CD4-positive, alpha-beta T cell treated with Interleukin-12 subunit alpha and Interleukin-12 subunit beta, for 1 hour (primary cell): ENCODE results near the gene WRNIP1.
"Not testable (repeated sequence)": the region's sequence is repeated elsewhere in the genome, so short reads cannot be mapped to it uniquely, and the experiment has no call there.

Experiments used
- DNase-seq: peaks from one replicate; pipeline ENCODE4 v3.0.0-alpha.2; 2020

Gene WRNIP1

GRCh38 chr6:2790588-2791449 is 25.6 kb downstream of the WRNIP1 start:
- DNase-seq: peak; percentile 70

GRCh38 chr6:2791450-2791974 is 26.3 kb downstream of the WRNIP1 start:
- no peak for DNase-seq

- DNase-seq: no peak
Measured at GRCh38 chr6:2792330-2793110, 27.3 kb downstream of the WRNIP1 start.

GRCh38 chr6:2793534-2794151 is 28.4 kb downstream of the WRNIP1 start:
- peak; percentile 33 for DNase-seq

GRCh38 chr6:2794171-2794730 is 29.1 kb downstream of the WRNIP1 start:
- DNase-seq: no peak

- no peak for DNase-seq
Measured at GRCh38 chr6:2795162-2795561, 30.0 kb downstream of the WRNIP1 start.

- no peak for DNase-seq
Measured at GRCh38 chr6:2795956-2796355, 30.8 kb downstream of the WRNIP1 start.

DNA sequence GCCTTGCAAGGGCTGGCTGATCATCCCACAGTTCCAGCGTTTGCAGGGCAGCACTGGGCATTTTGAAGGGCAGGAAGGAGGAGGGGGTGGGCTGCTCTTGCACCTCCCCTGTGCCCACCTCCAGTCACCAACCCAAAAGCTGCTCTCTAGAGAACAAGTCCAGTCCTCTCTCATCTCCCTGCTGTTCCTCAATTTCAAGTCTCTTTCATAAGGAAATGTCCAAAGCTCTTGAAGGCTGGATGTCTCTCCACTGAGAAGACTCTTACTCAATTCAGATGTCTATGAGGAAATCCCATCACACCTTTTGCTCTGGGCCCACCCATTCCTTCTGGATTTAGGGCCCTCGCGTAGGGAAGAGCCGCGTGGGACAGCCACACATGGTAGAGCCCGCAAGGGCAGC is 31.7 kb downstream of the WRNIP1 start:
- DNase-seq: no peak

- no peak for DNase-seq
Measured at GRCh38 chr6:2797564-2798031, 32.4 kb downstream of the WRNIP1 start.

- no peak for DNase-seq
Measured at GRCh38 chr6:2798586-2799134, 33.5 kb downstream of the WRNIP1 start.

GRCh38 chr6:2799936-2800527 is 34.8 kb downstream of the WRNIP1 start:
- DNase-seq: peak; percentile 4

GRCh38 chr6:2800552-2801316 is 35.5 kb downstream of the WRNIP1 start:
- DNase-seq: no peak

DNA sequence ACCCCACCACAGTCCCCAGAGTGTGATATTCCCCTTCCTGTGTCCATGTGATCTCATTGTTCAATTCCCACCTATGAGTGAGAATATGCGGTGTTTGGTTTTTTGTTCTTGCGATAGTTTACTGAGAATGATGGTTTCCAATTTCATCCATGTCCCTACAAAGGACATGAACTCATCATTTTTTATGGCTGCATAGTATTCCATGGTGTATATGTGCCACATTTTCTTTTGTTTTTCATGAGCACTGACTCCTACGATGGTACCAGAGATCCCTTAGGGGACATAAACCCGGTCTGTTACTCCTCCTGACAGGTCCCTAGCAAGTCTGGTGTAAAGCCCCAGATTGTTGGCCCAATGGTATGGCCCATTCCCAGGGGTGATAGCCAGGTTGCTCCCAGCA is 36.5 kb downstream of the WRNIP1 start:
- DNase-seq: not testable (repeated sequence)

DNA sequence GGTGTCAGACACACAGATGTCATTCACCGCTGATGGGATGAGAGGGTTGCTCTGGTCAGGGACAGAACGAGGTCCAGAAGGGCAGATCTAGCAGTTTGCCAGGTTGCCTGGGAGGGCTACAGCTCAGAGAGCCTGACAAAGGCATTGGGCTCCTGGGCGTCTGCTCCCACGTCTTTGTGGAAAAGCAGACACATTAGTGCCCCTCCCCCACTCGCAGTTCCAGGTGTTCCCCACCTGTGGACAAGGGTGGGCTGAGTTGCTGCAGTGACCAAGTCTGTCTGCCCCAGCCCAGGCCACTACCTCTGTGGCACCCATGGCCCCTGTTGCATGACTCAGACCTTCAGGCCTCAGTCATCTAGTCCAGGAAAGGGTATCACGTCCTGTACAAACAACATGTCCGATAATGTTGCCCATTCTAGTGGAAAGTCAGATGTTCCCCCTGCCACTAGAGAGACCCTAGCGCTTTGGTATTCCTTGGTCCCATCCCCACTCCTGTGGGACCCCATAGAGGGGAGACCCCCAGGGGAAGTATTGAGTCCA is 37.4 kb downstream of the WRNIP1 start:
- no peak for DNase-seq

- DNase-seq: no peak
Measured at GRCh38 chr6:2803731-2804429, 38.7 kb downstream of the WRNIP1 start.

DNA sequence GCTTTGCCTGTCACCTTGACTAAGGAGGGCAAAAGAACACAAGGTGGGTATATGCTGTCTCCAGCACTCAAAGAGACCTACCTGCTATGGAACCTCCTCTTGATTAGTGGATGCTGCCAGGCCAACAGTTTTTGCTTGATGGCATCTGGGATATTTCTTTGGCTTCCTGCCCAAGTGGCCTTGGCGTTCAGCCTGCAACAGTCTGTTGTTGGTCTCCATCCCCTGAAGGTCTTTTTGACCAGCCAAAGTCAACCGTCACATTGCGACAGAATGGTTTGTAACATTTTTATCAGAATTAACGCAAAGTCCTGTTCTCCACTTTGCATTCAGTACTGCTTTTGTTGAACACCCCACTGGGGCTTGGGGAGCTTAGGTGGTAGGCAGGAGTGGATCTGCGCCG is 39.3 kb downstream of the WRNIP1 start:
- DNase-seq: no peak

DNA sequence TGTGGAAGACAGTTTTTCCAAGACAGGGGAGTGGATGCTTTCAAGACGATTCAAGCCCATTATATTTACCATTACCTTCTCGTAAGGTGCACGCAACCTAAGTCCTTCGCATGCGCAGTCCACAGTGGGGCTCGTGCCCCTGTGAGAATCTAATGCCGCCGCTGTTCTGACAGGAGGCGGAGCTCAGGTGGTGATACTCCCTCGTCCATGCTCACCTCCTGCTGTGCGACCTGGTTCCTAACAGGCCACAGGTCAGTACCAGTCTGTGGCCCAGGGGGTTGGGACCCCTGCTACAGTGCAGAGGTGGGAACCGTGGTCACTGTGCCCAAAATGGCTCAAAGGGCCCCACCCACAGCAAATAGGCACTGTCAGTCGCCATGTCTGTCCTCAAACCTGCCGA is 39.8 kb downstream of the WRNIP1 start:
- no peak for DNase-seq

DNA sequence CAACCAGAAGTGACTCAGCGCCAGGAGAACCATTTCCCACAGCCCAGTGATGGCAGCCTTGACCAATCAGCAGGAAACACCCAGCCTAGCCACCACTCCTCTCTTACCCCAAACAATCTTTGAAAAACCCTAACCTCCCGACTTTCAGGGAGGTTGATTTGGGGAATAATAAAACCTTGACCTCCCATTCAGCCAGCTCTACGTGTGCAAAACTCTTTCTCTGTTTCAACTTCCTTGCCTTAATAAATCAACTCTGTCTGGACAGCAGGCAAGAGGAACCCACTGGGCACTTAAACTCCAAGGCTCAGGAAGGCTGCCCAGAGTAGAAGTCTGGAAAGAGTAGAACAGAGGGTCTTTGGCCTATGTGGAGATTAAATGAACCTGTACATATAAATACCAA is 41.5 kb downstream of the WRNIP1 start:
- DNase-seq: no peak

DNA sequence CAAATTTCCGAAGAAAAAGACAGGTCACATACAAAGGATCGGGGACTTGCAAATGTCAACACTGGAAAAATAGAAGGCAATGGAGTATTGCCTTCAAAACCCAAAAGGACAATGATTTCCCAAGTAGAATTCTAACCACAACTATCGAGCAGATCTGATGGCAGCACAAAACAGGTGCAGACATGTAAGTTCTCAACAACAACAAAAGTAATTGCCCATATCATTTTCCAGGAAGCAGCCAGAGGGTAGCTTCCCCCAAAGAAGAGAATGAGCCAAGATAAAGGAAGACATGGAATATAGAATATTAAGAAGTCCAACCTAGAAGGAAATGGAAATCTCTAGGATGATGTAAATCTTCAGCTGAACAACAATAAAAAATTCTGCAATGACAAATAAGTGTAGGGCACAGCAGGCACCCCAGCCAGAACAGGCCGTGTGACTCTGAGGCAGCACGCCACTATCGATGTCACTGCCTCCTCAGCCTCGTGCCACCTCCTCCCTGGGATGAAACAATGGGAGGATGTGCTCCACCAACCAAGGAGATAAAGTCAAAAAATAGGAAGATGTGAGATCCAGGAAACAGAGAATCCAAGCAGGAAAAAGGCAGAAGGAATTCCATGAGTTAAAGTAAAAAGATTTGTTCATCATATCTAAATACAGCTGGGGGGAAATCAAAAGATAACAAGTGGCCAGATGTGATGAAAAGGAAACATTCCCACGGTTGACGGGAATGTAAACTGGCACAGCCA is 42.3 kb downstream of the WRNIP1 start:
- DNase-seq: no peak

GRCh38 chr6:2809015-2809414 is 43.8 kb downstream of the WRNIP1 start:
- DNase-seq: no peak
